Measurements from ENCODE around the gene B4GALT7. TPM values are rescaled to one million over a fixed set of nuclear protein-coding genes. Genes with fewer than 3 reads are reported as not detected.
"Not testable (repeated sequence)": the region's sequence is repeated elsewhere in the genome, so short reads cannot be mapped to it uniquely, and the experiment has no call there.

The B4GALT7 gene
- total RNA-seq, 1 donor from 2014 or later = 37.1 TPM

- DNase-seq (ENCODE audit: low read depth, low spot score) = no peak
Observed at GRCh38 chr5:177608243-177609075, 8.5 kb downstream of the B4GALT7 start.

GRCh38 chr5:177609076-177610059, 9.4 kb downstream of the B4GALT7 start:
- DNase-seq (ENCODE audit: low read depth, low spot score) = no peak

GRCh38 chr5:177610131-177610769, 10.3 kb downstream of the B4GALT7 start:
- DNase-seq (ENCODE audit: low read depth, low spot score) = no peak

GRCh38 chr5:177610770-177611445, 11.0 kb downstream of the B4GALT7 start:
- no peak for DNase-seq (ENCODE audit: low read depth, low spot score)

- DNase-seq (ENCODE audit: low read depth, low spot score) = no peak
Observed at GRCh38 chr5:177611446-177612214, 11.7 kb downstream of the B4GALT7 start.

GRCh38 chr5:177612215-177612673, 12.3 kb downstream of the B4GALT7 start:
- no peak for DNase-seq (ENCODE audit: low read depth, low spot score)

GRCh38 chr5:177620560-177620959, 20.6 kb downstream of the B4GALT7 start:
- no peak for DNase-seq (ENCODE audit: low read depth, low spot score)

GRCh38 chr5:177624172-177624571, 24.2 kb downstream of the B4GALT7 start:
- DNase-seq (ENCODE audit: low read depth, low spot score) = not testable (repeated sequence)

- DNase-seq (ENCODE audit: low read depth, low spot score) = not testable (repeated sequence)
Observed at GRCh38 chr5:177630186-177630585, 30.3 kb downstream of the B4GALT7 start.

- DNase-seq (ENCODE audit: low read depth, low spot score) = not testable (repeated sequence)
Observed at GRCh38 chr5:177634912-177635311, 35.0 kb downstream of the B4GALT7 start.

GRCh38 chr5:177645462-177645861, 45.5 kb downstream of the B4GALT7 start:
- not testable (repeated sequence) for DNase-seq (ENCODE audit: low read depth, low spot score)

- DNase-seq (ENCODE audit: low read depth, low spot score) = not testable (repeated sequence)
Observed at GRCh38 chr5:177651235-177651634, 51.3 kb downstream of the B4GALT7 start.

- not testable (repeated sequence) for DNase-seq (ENCODE audit: low read depth, low spot score)
Observed at GRCh38 chr5:177657846-177658245, 57.9 kb downstream of the B4GALT7 start.

GRCh38 chr5:177658542-177658941, 58.6 kb downstream of the B4GALT7 start:
- not testable (repeated sequence) for DNase-seq (ENCODE audit: low read depth, low spot score)

Other genes with a start within 250 kb of the B4GALT7 start
- gene LMAN2, start 248.5 kb upstream of the B4GALT7 start, total RNA-seq = 329 and 383 TPM in 2 replicates
- 3.4 and 7.3 TPM in 2 replicates for gene RGS14, start 242.2 kb upstream of the B4GALT7 start, total RNA-seq
- gene SLC34A1, start 215.7 kb upstream of the B4GALT7 start, total RNA-seq = not detected in 2 replicates
- not detected in 2 replicates for gene PFN3, start 199.5 kb upstream of the B4GALT7 start, total RNA-seq
- 1.1 and 1.5 TPM in 2 replicates for gene F12, start 190.6 kb upstream of the B4GALT7 start, total RNA-seq
- gene GRK6, start 173.5 kb upstream of the B4GALT7 start, total RNA-seq = 28.3 and 37.7 TPM in 2 replicates
- 5.1 and 9.4 TPM in 2 replicates for gene PRR7, start 153.3 kb upstream of the B4GALT7 start, total RNA-seq
- gene DBN1, start 126.5 kb upstream of the B4GALT7 start, total RNA-seq = 201 TPM in 2 replicates
- gene PDLIM7, start 102.5 kb upstream of the B4GALT7 start, total RNA-seq = 82.4 and 89.8 TPM in 2 replicates
- 2.0 and 2.6 TPM in 2 replicates for gene DOK3, start 90.3 kb upstream of the B4GALT7 start, total RNA-seq
- 107 and 135 TPM in 2 replicates for gene DDX41, start 83.2 kb upstream of the B4GALT7 start, total RNA-seq
- gene FAM193B, start 45.6 kb upstream of the B4GALT7 start, total RNA-seq = 10.7 and 13.5 TPM in 2 replicates
- 188 and 231 TPM in 2 replicates for gene TMED9, start 7.9 kb upstream of the B4GALT7 start, total RNA-seq
- not detected in 2 replicates for gene FAM153A, start 182.8 kb downstream of the B4GALT7 start, total RNA-seq

Measured in pulmonary artery endothelial cell (primary cell).